Esophagus muscularis mucosa (tissue), 3 donors: ENCODE data around the gene GLIS1.

Source experiments
- POLR2A ChIP-seq: fragments of 450-650 bp; IDR thresholded peaks from one replicate; pipeline ENCODE4 v1.6.1; 2017; ENCODE audit warnings: antibody characterized with exemption, moderate library complexity, mild to moderate bottlenecking, low read depth
- TF ChIP-seq, protein P1 (sequence below), 3 experiments: fragments of 200-600 bp in 2 of 3; fragments of 450-650 bp in 1 of 3; sonication (generic) in 2 of 3; IDR thresholded peaks; one replicate each; pipeline ENCODE4 v1.5.1; 2017 to 2019; ENCODE audit warnings: antibody characterized with exemption in 3 of 3, mild to moderate bottlenecking in 2 of 3, moderate library complexity in 1 of 3

DNA sequence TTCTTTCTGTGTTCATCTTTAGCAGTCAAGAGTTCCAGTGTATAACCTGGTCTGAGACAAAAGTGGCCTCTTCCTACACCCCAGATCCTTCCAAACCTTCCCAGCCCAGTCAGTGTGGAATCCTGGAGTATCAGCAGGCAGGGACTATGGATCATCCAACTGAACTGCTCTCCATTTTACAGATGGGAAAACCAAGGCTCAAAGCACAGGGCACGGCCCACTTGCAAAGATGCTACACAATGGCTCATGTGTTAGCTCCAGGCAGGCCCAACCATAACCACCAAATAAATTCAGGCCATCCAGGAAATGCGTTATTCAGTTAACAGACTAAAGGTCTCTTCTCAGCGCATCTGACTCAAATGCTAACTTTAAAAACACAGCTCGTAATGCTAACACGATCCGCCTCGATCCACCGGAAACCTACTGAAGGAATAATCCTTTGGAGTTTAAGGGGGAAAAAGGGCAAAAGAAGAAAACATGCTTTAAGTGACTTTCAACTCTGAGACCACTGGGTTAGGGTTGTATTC lies 7.1 kb downstream of the GLIS1 start:
- TF ChIP-seq, protein P1, sequence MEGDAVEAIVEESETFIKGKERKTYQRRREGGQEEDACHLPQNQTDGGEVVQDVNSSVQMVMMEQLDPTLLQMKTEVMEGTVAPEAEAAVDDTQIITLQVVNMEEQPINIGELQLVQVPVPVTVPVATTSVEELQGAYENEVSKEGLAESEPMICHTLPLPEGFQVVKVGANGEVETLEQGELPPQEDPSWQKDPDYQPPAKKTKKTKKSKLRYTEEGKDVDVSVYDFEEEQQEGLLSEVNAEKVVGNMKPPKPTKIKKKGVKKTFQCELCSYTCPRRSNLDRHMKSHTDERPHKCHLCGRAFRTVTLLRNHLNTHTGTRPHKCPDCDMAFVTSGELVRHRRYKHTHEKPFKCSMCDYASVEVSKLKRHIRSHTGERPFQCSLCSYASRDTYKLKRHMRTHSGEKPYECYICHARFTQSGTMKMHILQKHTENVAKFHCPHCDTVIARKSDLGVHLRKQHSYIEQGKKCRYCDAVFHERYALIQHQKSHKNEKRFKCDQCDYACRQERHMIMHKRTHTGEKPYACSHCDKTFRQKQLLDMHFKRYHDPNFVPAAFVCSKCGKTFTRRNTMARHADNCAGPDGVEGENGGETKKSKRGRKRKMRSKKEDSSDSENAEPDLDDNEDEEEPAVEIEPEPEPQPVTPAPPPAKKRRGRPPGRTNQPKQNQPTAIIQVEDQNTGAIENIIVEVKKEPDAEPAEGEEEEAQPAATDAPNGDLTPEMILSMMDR (IDR thresholded peaks at IDR 0.05), result no peak
- TF ChIP-seq POLR2A, result no peak
